Coronary artery (tissue), 2 donors: Measurements from ENCODE around the gene CREBBP.
A peak's percentile ranks its signal among the peaks of the same experiment; 100 is the strongest.

Source experiments
- DNase-seq: peaks from one replicate; pipeline ENCODE4 v3.0.0-alpha.2; 2017; ENCODE audit warnings: low spot score
- H3K27ac ChIP-seq, 2 donors: fragments of 200-600 bp; sonication (generic); one replicate each; pipeline ENCODE4 v1.5.1; 2016 to 2019
- H3K4me3 ChIP-seq: fragments of 200-600 bp; sonication (generic); 2 replicates; pipeline ENCODE4 v1.5.1; 2016; ENCODE audit warnings: mild to moderate bottlenecking, moderate library complexity
- TF ChIP-seq, protein P1 (sequence below): fragments of 200-600 bp; sonication (generic); IDR thresholded peaks from one replicate; pipeline ENCODE4 v1.5.1; 2019; ENCODE audit warnings: antibody characterized with exemption

The CREBBP gene

GRCh38 chr16:3816326-3816725 is 64.2 kb downstream of the CREBBP start:
- no peak overlapping the region for H3K4me3 ChIP-seq
- TF ChIP-seq, protein P1, sequence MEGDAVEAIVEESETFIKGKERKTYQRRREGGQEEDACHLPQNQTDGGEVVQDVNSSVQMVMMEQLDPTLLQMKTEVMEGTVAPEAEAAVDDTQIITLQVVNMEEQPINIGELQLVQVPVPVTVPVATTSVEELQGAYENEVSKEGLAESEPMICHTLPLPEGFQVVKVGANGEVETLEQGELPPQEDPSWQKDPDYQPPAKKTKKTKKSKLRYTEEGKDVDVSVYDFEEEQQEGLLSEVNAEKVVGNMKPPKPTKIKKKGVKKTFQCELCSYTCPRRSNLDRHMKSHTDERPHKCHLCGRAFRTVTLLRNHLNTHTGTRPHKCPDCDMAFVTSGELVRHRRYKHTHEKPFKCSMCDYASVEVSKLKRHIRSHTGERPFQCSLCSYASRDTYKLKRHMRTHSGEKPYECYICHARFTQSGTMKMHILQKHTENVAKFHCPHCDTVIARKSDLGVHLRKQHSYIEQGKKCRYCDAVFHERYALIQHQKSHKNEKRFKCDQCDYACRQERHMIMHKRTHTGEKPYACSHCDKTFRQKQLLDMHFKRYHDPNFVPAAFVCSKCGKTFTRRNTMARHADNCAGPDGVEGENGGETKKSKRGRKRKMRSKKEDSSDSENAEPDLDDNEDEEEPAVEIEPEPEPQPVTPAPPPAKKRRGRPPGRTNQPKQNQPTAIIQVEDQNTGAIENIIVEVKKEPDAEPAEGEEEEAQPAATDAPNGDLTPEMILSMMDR: no peak
- H3K27ac ChIP-seq: no peak overlapping the region
- DNase-seq: no peak

DNA sequence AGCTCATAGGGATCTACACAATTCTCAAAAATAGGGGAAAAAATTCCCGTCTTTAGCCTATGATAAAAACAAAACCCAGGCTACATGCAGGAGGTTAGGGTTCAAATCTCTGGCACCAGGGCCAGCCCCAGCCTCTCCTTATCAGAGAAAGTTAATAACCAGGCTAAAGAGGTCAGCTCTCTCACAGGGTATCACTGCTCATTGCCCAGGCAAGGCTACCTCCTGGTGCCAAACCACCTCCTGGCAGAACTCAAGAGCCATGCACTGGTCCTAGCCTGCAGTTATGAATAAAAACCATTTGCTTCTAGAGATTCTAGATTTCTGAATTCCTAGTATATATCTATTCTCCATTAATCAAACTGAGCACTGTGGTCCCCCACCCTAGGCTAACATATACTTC is 65.8 kb downstream of the CREBBP start:
- no peak for DNase-seq
- Histone ChIP-seq H3K4me3 (no peak overlapping the region), H3K27ac (no peak overlapping the region)
- TF ChIP-seq, protein P1: no peak

DNA sequence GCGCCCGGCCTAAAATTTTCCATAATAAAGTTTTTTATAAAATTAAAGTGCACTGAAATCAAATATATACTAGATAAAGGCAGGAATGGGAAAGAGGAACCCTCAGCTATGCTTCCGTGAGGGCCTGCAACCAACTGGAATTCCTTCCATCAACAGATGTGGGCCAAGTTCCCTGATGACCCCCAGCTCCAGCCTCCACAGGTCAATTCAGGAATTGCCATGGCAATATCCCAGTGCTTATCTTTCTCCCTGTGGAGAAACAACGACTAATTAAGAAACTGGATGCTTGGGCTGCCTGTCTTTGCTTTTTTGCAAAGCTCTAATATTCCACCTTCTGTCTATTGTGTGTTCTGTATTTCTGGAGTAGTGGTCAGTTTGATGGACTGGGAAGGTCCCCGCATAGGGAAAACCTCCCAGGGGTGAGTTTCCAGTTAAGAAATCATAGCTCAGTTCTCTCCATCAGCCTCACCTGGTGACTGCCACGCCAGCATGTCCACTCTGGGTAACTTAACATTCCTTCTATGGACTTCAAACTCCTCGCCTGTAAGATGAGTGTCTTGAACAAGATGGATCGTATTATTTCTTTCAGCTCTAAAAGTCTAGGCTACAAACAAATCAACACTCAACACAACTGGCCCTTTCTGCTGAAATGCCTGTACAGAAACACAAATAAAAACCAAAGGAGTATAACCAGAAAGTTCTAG is 67.9 kb downstream of the CREBBP start:
- no peak for DNase-seq
- no peak overlapping the region for H3K27ac ChIP-seq

DNA sequence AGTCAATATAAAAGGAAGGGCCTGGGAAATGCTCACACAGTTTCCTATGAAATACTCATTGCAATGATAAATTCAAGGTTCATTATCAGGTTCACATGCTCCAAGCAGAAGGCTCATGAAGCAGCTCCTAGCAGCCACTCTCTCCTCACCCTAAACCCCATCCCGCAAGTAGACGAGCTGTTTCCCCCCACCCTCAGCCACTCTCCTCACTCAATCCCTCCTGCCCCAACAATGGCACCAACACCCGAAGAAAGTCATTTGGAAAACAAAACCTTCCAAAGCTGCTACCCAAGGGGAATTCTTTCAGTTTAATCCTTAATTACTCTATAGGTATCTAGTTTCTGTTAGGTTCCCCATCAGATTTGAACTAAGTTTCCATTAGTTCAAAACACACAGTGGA is 69.7 kb downstream of the CREBBP start:
- Histone ChIP-seq H3K27ac (no peak overlapping the region), H3K4me3 (no peak overlapping the region)
- TF ChIP-seq, protein P1: no peak

More for the DNA sequence above, 67.9 kb downstream of the CREBBP start:
- TF ChIP-seq, protein P1: no peak
- no peak overlapping the region for H3K4me3 ChIP-seq

DNA sequence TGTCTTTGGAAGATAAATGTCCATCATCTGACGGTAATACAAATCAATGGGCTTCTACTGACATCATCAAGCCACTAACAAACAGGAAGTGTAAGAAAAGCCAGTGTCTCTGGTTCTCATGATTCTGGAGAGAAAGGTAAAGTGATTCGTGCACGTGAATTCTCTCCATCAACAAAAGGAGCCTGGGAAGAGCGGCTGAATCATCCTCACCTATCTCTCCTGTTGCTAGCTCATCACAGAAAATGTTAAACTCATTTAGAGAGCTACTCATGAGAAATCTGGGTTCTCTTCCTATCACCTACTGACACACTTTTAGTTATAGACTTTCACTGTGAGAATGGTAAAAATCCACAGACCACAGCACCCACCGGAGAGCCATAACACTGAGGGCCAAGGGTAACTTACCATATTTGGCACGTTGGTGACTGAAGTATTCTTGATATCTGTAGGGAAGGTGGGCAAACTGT is 70.3 kb downstream of the CREBBP start:
- Histone ChIP-seq H3K27ac (no peak overlapping the region), H3K4me3 (no peak overlapping the region)
- TF ChIP-seq, protein P1: no peak
- DNase-seq: no peak

More for the DNA sequence above, 69.7 kb downstream of the CREBBP start:
- DNase-seq: no peak

DNA sequence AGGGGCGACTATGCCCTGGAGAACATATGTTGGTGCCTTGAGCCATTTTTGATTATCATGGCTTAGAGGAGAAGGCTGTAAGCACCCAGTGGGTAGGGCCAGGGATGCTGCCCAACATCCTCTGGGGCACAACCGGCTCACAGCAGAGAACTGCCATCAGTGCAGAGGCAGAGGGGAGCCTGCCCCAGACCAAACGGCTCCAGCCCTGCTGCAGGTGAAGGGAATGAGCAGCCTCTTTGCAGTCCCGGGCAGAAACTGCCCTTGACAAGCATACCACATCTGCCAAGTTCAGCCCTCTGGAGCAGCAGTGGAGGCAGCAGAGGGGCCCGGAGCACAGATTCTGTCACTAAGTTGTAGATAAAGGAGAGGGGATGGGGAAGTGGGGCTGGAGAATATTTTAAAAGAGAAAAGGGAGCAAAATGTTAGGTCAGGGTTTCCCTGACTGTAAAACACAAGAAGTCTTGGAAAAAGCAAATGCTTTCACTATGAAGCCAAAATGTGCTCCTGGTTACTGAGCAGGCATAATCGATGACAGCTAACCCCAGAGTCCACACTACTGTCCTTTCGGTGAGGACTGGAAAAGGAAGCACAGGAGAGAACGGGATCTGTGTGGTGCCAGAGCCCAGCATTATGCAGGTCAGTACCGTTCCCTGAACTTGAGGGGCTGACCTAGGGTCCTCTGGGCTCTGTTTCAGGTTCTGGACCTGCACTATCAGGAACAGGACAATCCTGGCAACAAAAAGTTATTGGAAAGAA is 72.0 kb downstream of the CREBBP start:
- DNase-seq: peak; percentile 35
- H3K4me3 ChIP-seq: no peak overlapping the region
- TF ChIP-seq, protein P1: no peak
- no peak overlapping the region for H3K27ac ChIP-seq
